ENCODE measurements around the gene ZFAND3.

Gene ZFAND3

GRCh38 chr6:38107073-38107472 is 287.5 kb downstream of the ZFAND3 start:
- Histone ChIP-seq H3K36me3 (ENCODE audit: insufficient read depth, low read length) (peaks cover 7% of the 10 kb centered on the region; the same call in 1 of the 2 replicates), H2AFZ (ENCODE audit: low read length, unreplicated experiment) (no peak overlapping the region), H3K79me2 (ENCODE audit: control insufficient read depth, insufficient read depth, low read length, unreplicated experiment) (peaks cover 14% of the 10 kb centered on the region), H3K4me3 (ENCODE audit: low read depth, low read length) (no peak overlapping the region), H3K27ac (ENCODE audit: low read depth, low read length) (no peak overlapping the region), H3K4me1 (ENCODE audit: control insufficient read depth, insufficient read depth, low read length, unreplicated experiment) (peaks cover 2% of the 10 kb centered on the region), H3K27me3 (ENCODE audit: insufficient read depth, low read length) (no peaks in the 10 kb centered on the region)

- no peak overlapping the region for H3K4me3 ChIP-seq (ENCODE audit: low read depth, low read length)
- H3K27me3 ChIP-seq (ENCODE audit: insufficient read depth, low read length): no peaks in the 10 kb centered on the region
- H2AFZ ChIP-seq (ENCODE audit: low read length, unreplicated experiment): no peak overlapping the region
- H3K27ac ChIP-seq (ENCODE audit: low read depth, low read length): no peak overlapping the region
- H3K36me3 ChIP-seq (ENCODE audit: insufficient read depth, low read length): peaks cover 4% of the 10 kb centered on the region; the same call in 1 of the 2 replicates
- peaks cover 2% of the 10 kb centered on the region for H3K4me1 ChIP-seq (ENCODE audit: control insufficient read depth, insufficient read depth, low read length, unreplicated experiment)
- peaks cover 21% of the 10 kb centered on the region for H3K79me2 ChIP-seq (ENCODE audit: control insufficient read depth, insufficient read depth, low read length, unreplicated experiment)
Measured at GRCh38 chr6:38110481-38110971, 291.0 kb downstream of the ZFAND3 start.

GRCh38 chr6:38112181-38112580 is 292.7 kb downstream of the ZFAND3 start:
- Histone ChIP-seq H3K79me2 (ENCODE audit: control insufficient read depth, insufficient read depth, low read length, unreplicated experiment) (peaks cover 16% of the 10 kb centered on the region), H3K27me3 (ENCODE audit: insufficient read depth, low read length) (no peaks in the 10 kb centered on the region), H3K4me1 (ENCODE audit: control insufficient read depth, insufficient read depth, low read length, unreplicated experiment) (peaks cover 12% of the 10 kb centered on the region), H3K4me3 (ENCODE audit: low read depth, low read length) (no peak overlapping the region), H2AFZ (ENCODE audit: low read length, unreplicated experiment) (no peak overlapping the region), H3K27ac (ENCODE audit: low read depth, low read length) (no peak overlapping the region), H3K36me3 (ENCODE audit: insufficient read depth, low read length) (peaks cover 4% of the 10 kb centered on the region; the same call in 1 of the 2 replicates)

GRCh38 chr6:38113825-38114576 is 294.5 kb downstream of the ZFAND3 start:
- Histone ChIP-seq H3K27me3 (ENCODE audit: insufficient read depth, low read length) (no peaks in the 10 kb centered on the region), H3K27ac (ENCODE audit: low read depth, low read length) (no peak overlapping the region), H3K4me3 (ENCODE audit: low read depth, low read length) (no peak overlapping the region)

GRCh38 chr6:38114976-38115625 is 295.6 kb downstream of the ZFAND3 start:
- H3K4me3 ChIP-seq (ENCODE audit: low read depth, low read length): no peak overlapping the region
- H3K27ac ChIP-seq (ENCODE audit: low read depth, low read length): no peak overlapping the region
- no peaks in the 10 kb centered on the region for H3K36me3 ChIP-seq (ENCODE audit: insufficient read depth, low read length)
- H2AFZ ChIP-seq (ENCODE audit: low read length, unreplicated experiment): no peak overlapping the region
- H3K79me2 ChIP-seq (ENCODE audit: control insufficient read depth, insufficient read depth, low read length, unreplicated experiment): peaks cover 13% of the 10 kb centered on the region
- H3K4me1 ChIP-seq (ENCODE audit: control insufficient read depth, insufficient read depth, low read length, unreplicated experiment): peaks cover 15% of the 10 kb centered on the region
- H3K27me3 ChIP-seq (ENCODE audit: insufficient read depth, low read length): no peaks in the 10 kb centered on the region

More at GRCh38 chr6:38113825-38114576, 294.5 kb downstream of the ZFAND3 start:
- no peaks in the 10 kb centered on the region for H3K36me3 ChIP-seq (ENCODE audit: insufficient read depth, low read length)
- H3K4me1 ChIP-seq (ENCODE audit: control insufficient read depth, insufficient read depth, low read length, unreplicated experiment): peaks cover 17% of the 10 kb centered on the region
- H3K79me2 ChIP-seq (ENCODE audit: control insufficient read depth, insufficient read depth, low read length, unreplicated experiment): peaks cover 16% of the 10 kb centered on the region
- no peak overlapping the region for H2AFZ ChIP-seq (ENCODE audit: low read length, unreplicated experiment)

GRCh38 chr6:38115626-38116008 is 296.1 kb downstream of the ZFAND3 start:
- Histone ChIP-seq H3K4me3 (ENCODE audit: low read depth, low read length) (no peak overlapping the region), H3K36me3 (ENCODE audit: insufficient read depth, low read length) (no peaks in the 10 kb centered on the region), H3K79me2 (ENCODE audit: control insufficient read depth, insufficient read depth, low read length, unreplicated experiment) (peaks cover 11% of the 10 kb centered on the region), H2AFZ (ENCODE audit: low read length, unreplicated experiment) (no peak overlapping the region), H3K27me3 (ENCODE audit: insufficient read depth, low read length) (no peaks in the 10 kb centered on the region), H3K27ac (ENCODE audit: low read depth, low read length) (no peak overlapping the region), H3K4me1 (ENCODE audit: control insufficient read depth, insufficient read depth, low read length, unreplicated experiment) (peaks cover 15% of the 10 kb centered on the region)

GRCh38 chr6:38116248-38116647 is 296.7 kb downstream of the ZFAND3 start:
- Histone ChIP-seq H3K79me2 (ENCODE audit: control insufficient read depth, insufficient read depth, low read length, unreplicated experiment) (peaks cover 11% of the 10 kb centered on the region), H3K27ac (ENCODE audit: low read depth, low read length) (no peak overlapping the region), H2AFZ (ENCODE audit: low read length, unreplicated experiment) (no peak overlapping the region), H3K36me3 (ENCODE audit: insufficient read depth, low read length) (no peaks in the 10 kb centered on the region), H3K27me3 (ENCODE audit: insufficient read depth, low read length) (no peaks in the 10 kb centered on the region), H3K4me1 (ENCODE audit: control insufficient read depth, insufficient read depth, low read length, unreplicated experiment) (peaks cover 15% of the 10 kb centered on the region), H3K4me3 (ENCODE audit: low read depth, low read length) (no peak overlapping the region)

GRCh38 chr6:38117281-38117680 is 297.8 kb downstream of the ZFAND3 start:
- H3K36me3 ChIP-seq (ENCODE audit: insufficient read depth, low read length): no peaks in the 10 kb centered on the region
- no peak overlapping the region for H2AFZ ChIP-seq (ENCODE audit: low read length, unreplicated experiment)
- H3K79me2 ChIP-seq (ENCODE audit: control insufficient read depth, insufficient read depth, low read length, unreplicated experiment): peaks cover 7% of the 10 kb centered on the region
- peaks cover 15% of the 10 kb centered on the region for H3K4me1 ChIP-seq (ENCODE audit: control insufficient read depth, insufficient read depth, low read length, unreplicated experiment)
- H3K27ac ChIP-seq (ENCODE audit: low read depth, low read length): no peak overlapping the region
- H3K4me3 ChIP-seq (ENCODE audit: low read depth, low read length): no peak overlapping the region
- H3K27me3 ChIP-seq (ENCODE audit: insufficient read depth, low read length): no peaks in the 10 kb centered on the region

- no peak overlapping the region for H3K4me3 ChIP-seq (ENCODE audit: low read depth, low read length)
- peaks cover 4% of the 10 kb centered on the region for H3K79me2 ChIP-seq (ENCODE audit: control insufficient read depth, insufficient read depth, low read length, unreplicated experiment)
- no peaks in the 10 kb centered on the region for H3K36me3 ChIP-seq (ENCODE audit: insufficient read depth, low read length)
- H3K27ac ChIP-seq (ENCODE audit: low read depth, low read length): no peak overlapping the region
- no peak overlapping the region for H2AFZ ChIP-seq (ENCODE audit: low read length, unreplicated experiment)
- H3K4me1 ChIP-seq (ENCODE audit: control insufficient read depth, insufficient read depth, low read length, unreplicated experiment): peaks cover 15% of the 10 kb centered on the region
- H3K27me3 ChIP-seq (ENCODE audit: insufficient read depth, low read length): no peaks in the 10 kb centered on the region
Measured at GRCh38 chr6:38118791-38119365, 299.4 kb downstream of the ZFAND3 start.

- Histone ChIP-seq H3K36me3 (ENCODE audit: insufficient read depth, low read length) (no peaks in the 10 kb centered on the region), H3K4me1 (ENCODE audit: control insufficient read depth, insufficient read depth, low read length, unreplicated experiment) (peaks cover 15% of the 10 kb centered on the region), H3K4me3 (ENCODE audit: low read depth, low read length) (no peak overlapping the region), H2AFZ (ENCODE audit: low read length, unreplicated experiment) (no peak overlapping the region), H3K27me3 (ENCODE audit: insufficient read depth, low read length) (no peaks in the 10 kb centered on the region), H3K27ac (ENCODE audit: low read depth, low read length) (no peak overlapping the region), H3K79me2 (ENCODE audit: control insufficient read depth, insufficient read depth, low read length, unreplicated experiment) (peaks cover 4% of the 10 kb centered on the region)
Measured at GRCh38 chr6:38119516-38119915, 300.0 kb downstream of the ZFAND3 start.
